LHCN-M2 (cell line): ENCODE results near the gene RING1. TPM values are rescaled to one million over a fixed set of nuclear protein-coding genes. Genes with fewer than 3 reads are reported as not detected.

Experiments used
- DNase-seq: peaks from one replicate; pipeline ENCODE4 v3.0.0-alpha.2; 2012; ENCODE audit warnings: low read depth
- total RNA-seq: library from RNA; depleted of rRNA; stranded (reverse); fragments of >200 nt; gene quantifications from 2 replicates; pipeline ENCODE4 v1.2.3, GENCODE V29; 2014

The RING1 gene
- total RNA-seq, 1 experiment from 2014 or later = 22.2 TPM

- DNase-seq = no peak
These were observed 16.1 kb upstream of the RING1 start, which contains the start of gene COL11A2 for GRCh38 chr6:33192105-33192646. COL11A2 (minus strand) TSS chr6:33192467; CDS start chr6:33192240, 227 bp downstream.

GRCh38 chr6:33192671-33193602 lies 15.4 kb upstream of the RING1 start:
- DNase-seq = no peak

GRCh38 chr6:33193619-33194018 lies 14.7 kb upstream of the RING1 start:
- no peak for DNase-seq

GRCh38 chr6:33194431-33194979 lies 13.8 kb upstream of the RING1 start:
- DNase-seq = no peak

GRCh38 chr6:33195304-33196165 lies 12.8 kb upstream of the RING1 start:
- no peak for DNase-seq

- peak; percentile 74 for DNase-seq
These were observed 10.8 kb upstream of the RING1 start for GRCh38 chr6:33197431-33198048.

GRCh38 chr6:33198159-33198852 lies 10.0 kb upstream of the RING1 start:
- DNase-seq = no peak

- DNase-seq = no peak
These were observed 9.4 kb upstream of the RING1 start for GRCh38 chr6:33198853-33199436.

GRCh38 chr6:33199687-33200218 lies 8.5 kb upstream of the RING1 start:
- DNase-seq = peak; percentile 67

GRCh38 chr6:33200219-33201146 lies 7.8 kb upstream of the RING1 start, which contains the start of the genes RXRB and SLC39A7:
RXRB (minus strand) TSS chr6:33200665; CDS start chr6:33200476, 189 bp downstream.
SLC39A7 (plus strand) TSS chr6:33200867; CDS start chr6:33201246, 379 bp downstream.
- DNase-seq = peak; percentile 99

GRCh38 chr6:33201147-33201545 lies 7.2 kb upstream of the RING1 start:
- no peak for DNase-seq

- no peak for DNase-seq
These were observed 6.4 kb upstream of the RING1 start for GRCh38 chr6:33201935-33202334.

- DNase-seq = no peak
These were observed 5.5 kb upstream of the RING1 start for GRCh38 chr6:33202799-33203198.

GRCh38 chr6:33203443-33204164 lies 4.7 kb upstream of the RING1 start:
- DNase-seq = no peak

GRCh38 chr6:33204165-33204414 lies 4.2 kb upstream of the RING1 start:
- DNase-seq = no peak

GRCh38 chr6:33204415-33205190 lies 3.7 kb upstream of the RING1 start, which contains the start of gene HSD17B8:
HSD17B8 (plus strand) TSS chr6:33204655; CDS start chr6:33204669, 14 bp downstream.
- peak; percentile 82 for DNase-seq
